SK-N-SH treated with all-trans-retinoic acid at 6 μM for 48 hours (cell line): ENCODE results near the gene DOK5.

Source experiments
- ARNTL ChIP-seq: fragments of 450-650 bp; formaldehyde crosslinking; IDR thresholded peaks from 2 replicates; pipeline ENCODE4 v1.5.0; 2020; ENCODE audit warnings: low read depth, mild to moderate bottlenecking, moderate library complexity, borderline replicate concordance
- BACH2 ChIP-seq: fragments of 250-450 bp; sonication (Bioruptor Pico); IDR thresholded peaks from 2 replicates; pipeline ENCODE4 v1.9.0; 2021; ENCODE audit warnings: mild to moderate bottlenecking, borderline replicate concordance
- ISL1 ChIP-seq: fragments of 250-450 bp; sonication (Bioruptor Pico); IDR thresholded peaks from 2 replicates; pipeline ENCODE4 v2.1.2; 2022; ENCODE audit warnings: mild to moderate bottlenecking, moderate library complexity
- RARB ChIP-seq: fragments of 250-450 bp; sonication (Bioruptor Pico); IDR thresholded peaks from 2 replicates; pipeline ENCODE4 v1.8.0; 2021; ENCODE audit warnings: mild to moderate bottlenecking, moderate library complexity
- TCF4 ChIP-seq: fragments of 250-450 bp; sonication (Bioruptor Pico); IDR thresholded peaks from 2 replicates; pipeline ENCODE4 v1.8.0; 2021; ENCODE audit warnings: mild to moderate bottlenecking, moderate library complexity, borderline replicate concordance
- TOX ChIP-seq: fragments of 250-450 bp; sonication (Bioruptor Pico); IDR thresholded peaks from 2 replicates; pipeline ENCODE4 v1.8.0; 2021; ENCODE audit warnings: mild to moderate bottlenecking, moderate library complexity, borderline replicate concordance
- ZFP3 ChIP-seq: fragments of 250-450 bp; sonication (Bioruptor Pico); IDR thresholded peaks from 2 replicates; pipeline ENCODE4 v1.5.0; 2020; ENCODE audit warnings: mild to moderate bottlenecking, moderate library complexity
- ZFP30 ChIP-seq: fragments of 450-650 bp; formaldehyde crosslinking; IDR thresholded peaks from 2 replicates; pipeline ENCODE4 v1.5.0; 2022; ENCODE audit warnings: mild to moderate bottlenecking, moderate library complexity
- ZNF565 ChIP-seq: fragments of 450-650 bp; formaldehyde crosslinking; conservative IDR thresholded peaks from 2 replicates; pipeline ENCODE4 v1.5.0; 2020; ENCODE audit warnings: low read depth, mild to moderate bottlenecking, moderate library complexity
- TF ChIP-seq, protein P1 (sequence below): fragments of 250-450 bp; sonication (Bioruptor Pico); IDR thresholded peaks from 2 replicates; pipeline ENCODE4 v1.5.1; 2021; ENCODE audit warnings: mild to moderate bottlenecking, moderate library complexity
- TF ChIP-seq, protein P2 (sequence below): fragments of 250-450 bp; sonication (Bioruptor Pico); IDR thresholded peaks from 2 replicates; pipeline ENCODE4 v1.5.0; 2020; ENCODE audit warnings: mild to moderate bottlenecking, moderate library complexity
- TF ChIP-seq, protein P3 (sequence below): fragments of 250-450 bp; sonication (Bioruptor Pico); IDR thresholded peaks from 2 replicates; pipeline ENCODE4 v1.8.0; 2020; ENCODE audit warnings: mild to moderate bottlenecking, moderate library complexity, borderline replicate concordance

DNA sequence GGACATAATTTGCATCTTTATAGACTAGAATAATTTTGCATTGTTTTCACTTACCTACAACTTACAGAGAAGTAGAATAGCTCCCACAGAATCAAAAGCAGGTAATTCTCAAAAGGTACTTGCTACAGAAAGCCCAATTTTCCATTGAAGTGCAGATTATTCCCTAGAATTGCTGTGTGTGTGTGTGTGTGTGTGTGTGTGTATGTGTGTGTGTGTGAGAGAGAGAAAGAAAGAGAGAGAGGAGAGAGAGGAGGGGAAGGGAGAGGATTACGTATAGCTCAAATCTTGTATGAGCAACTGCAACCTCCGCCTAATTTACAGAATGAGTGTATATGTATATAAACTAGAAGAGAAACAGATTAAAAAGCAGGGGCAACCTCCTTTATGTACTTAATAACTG is 68.0 kb downstream of the DOK5 start:
- TF ChIP-seq, protein P1, sequence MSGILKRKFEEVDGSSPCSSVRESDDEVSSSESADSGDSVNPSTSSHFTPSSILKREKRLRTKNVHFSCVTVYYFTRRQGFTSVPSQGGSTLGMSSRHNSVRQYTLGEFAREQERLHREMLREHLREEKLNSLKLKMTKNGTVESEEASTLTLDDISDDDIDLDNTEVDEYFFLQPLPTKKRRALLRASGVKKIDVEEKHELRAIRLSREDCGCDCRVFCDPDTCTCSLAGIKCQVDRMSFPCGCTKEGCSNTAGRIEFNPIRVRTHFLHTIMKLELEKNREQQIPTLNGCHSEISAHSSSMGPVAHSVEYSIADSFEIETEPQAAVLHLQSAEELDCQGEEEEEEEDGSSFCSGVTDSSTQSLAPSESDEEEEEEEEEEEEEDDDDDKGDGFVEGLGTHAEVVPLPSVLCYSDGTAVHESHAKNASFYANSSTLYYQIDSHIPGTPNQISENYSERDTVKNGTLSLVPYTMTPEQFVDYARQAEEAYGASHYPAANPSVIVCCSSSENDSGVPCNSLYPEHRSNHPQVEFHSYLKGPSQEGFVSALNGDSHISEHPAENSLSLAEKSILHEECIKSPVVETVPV (CRISPR knock-in tag): no peak
- TF ChIP-seq ISL1 (CRISPR knock-in tag) (no peak), ZFP3 (CRISPR knock-in tag) (no peak), TCF4 (no peak), TOX (CRISPR knock-in tag) (no peak), ZFP30 (CRISPR knock-in tag) (no peak), RARB (CRISPR knock-in tag) (no peak), BACH2 (CRISPR knock-in tag) (no peak), ZNF565 (CRISPR knock-in tag) (no peak), ARNTL (CRISPR knock-in tag) (no peak)
- TF ChIP-seq, protein P2, sequence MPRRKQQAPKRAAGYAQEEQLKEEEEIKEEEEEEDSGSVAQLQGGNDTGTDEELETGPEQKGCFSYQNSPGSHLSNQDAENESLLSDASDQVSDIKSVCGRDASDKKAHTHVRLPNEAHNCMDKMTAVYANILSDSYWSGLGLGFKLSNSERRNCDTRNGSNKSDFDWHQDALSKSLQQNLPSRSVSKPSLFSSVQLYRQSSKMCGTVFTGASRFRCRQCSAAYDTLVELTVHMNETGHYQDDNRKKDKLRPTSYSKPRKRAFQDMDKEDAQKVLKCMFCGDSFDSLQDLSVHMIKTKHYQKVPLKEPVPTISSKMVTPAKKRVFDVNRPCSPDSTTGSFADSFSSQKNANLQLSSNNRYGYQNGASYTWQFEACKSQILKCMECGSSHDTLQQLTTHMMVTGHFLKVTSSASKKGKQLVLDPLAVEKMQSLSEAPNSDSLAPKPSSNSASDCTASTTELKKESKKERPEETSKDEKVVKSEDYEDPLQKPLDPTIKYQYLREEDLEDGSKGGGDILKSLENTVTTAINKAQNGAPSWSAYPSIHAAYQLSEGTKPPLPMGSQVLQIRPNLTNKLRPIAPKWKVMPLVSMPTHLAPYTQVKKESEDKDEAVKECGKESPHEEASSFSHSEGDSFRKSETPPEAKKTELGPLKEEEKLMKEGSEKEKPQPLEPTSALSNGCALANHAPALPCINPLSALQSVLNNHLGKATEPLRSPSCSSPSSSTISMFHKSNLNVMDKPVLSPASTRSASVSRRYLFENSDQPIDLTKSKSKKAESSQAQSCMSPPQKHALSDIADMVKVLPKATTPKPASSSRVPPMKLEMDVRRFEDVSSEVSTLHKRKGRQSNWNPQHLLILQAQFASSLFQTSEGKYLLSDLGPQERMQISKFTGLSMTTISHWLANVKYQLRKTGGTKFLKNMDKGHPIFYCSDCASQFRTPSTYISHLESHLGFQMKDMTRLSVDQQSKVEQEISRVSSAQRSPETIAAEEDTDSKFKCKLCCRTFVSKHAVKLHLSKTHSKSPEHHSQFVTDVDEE: no peak
- TF ChIP-seq, protein P3, sequence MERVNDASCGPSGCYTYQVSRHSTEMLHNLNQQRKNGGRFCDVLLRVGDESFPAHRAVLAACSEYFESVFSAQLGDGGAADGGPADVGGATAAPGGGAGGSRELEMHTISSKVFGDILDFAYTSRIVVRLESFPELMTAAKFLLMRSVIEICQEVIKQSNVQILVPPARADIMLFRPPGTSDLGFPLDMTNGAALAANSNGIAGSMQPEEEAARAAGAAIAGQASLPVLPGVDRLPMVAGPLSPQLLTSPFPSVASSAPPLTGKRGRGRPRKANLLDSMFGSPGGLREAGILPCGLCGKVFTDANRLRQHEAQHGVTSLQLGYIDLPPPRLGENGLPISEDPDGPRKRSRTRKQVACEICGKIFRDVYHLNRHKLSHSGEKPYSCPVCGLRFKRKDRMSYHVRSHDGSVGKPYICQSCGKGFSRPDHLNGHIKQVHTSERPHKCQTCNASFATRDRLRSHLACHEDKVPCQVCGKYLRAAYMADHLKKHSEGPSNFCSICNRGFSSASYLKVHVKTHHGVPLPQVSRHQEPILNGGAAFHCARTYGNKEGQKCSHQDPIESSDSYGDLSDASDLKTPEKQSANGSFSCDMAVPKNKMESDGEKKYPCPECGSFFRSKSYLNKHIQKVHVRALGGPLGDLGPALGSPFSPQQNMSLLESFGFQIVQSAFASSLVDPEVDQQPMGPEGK: no peak
